ENCODE results near the gene TINAGL1.
"Not testable (repeated sequence)": the region's sequence is repeated elsewhere in the genome, so short reads cannot be mapped to it uniquely, and the experiment has no call there.

TINAGL1 gene

GRCh38 chr1:31583995-31584868 lies 7.9 kb downstream of the TINAGL1 start:
- DNase-seq = no peak

GRCh38 chr1:31584869-31585735 lies 8.8 kb downstream of the TINAGL1 start:
- no peak for DNase-seq

GRCh38 chr1:31585736-31586365 lies 9.5 kb downstream of the TINAGL1 start:
- DNase-seq = no peak

- no peak for DNase-seq
Measured at GRCh38 chr1:31586376-31587327, 10.3 kb downstream of the TINAGL1 start.

- not testable (repeated sequence) for DNase-seq
Measured at GRCh38 chr1:31587328-31587699, 11.0 kb downstream of the TINAGL1 start.

GRCh38 chr1:31587720-31588423 lies 11.6 kb downstream of the TINAGL1 start:
- peak; percentile 30 for DNase-seq

GRCh38 chr1:31588751-31589515 lies 12.6 kb downstream of the TINAGL1 start:
- DNase-seq = no peak

- no peak for DNase-seq
Measured at GRCh38 chr1:31591425-31592093, 15.2 kb downstream of the TINAGL1 start.

GRCh38 chr1:31592132-31592531 lies 15.8 kb downstream of the TINAGL1 start:
- no peak for DNase-seq

GRCh38 chr1:31593136-31593665 lies 16.9 kb downstream of the TINAGL1 start:
- DNase-seq = no peak

- peak; percentile 42 for DNase-seq
Measured at GRCh38 chr1:31593770-31594632, 17.7 kb downstream of the TINAGL1 start.

- DNase-seq = no peak
Measured at GRCh38 chr1:31595836-31596736, 19.8 kb downstream of the TINAGL1 start.

- no peak for DNase-seq
Measured at GRCh38 chr1:31596737-31597097, 20.4 kb downstream of the TINAGL1 start.

- DNase-seq = no peak
Measured at GRCh38 chr1:31598980-31599379, 22.7 kb downstream of the TINAGL1 start.

- DNase-seq = no peak
Measured at GRCh38 chr1:31600641-31601040, 24.3 kb downstream of the TINAGL1 start.

GRCh38 chr1:31602081-31602480 lies 25.8 kb downstream of the TINAGL1 start:
- DNase-seq = no peak

GRCh38 chr1:31605908-31606427 lies 29.7 kb downstream of the TINAGL1 start:
- DNase-seq = no peak

- DNase-seq = no peak
Measured at GRCh38 chr1:31607360-31607759, 31.0 kb downstream of the TINAGL1 start.
